K562 (cell line): ENCODE data around the gene ANKRD11.

Experiments used
- CBX5 ChIP-seq: IDR thresholded peaks from 2 replicates; pipeline ENCODE4 v1.6.1; 2014; ENCODE audit warnings: low read depth, borderline replicate concordance
- CHD4 ChIP-seq: fragments of 200-600 bp; sonication (generic); IDR thresholded peaks from 3 replicates; pipeline ENCODE4 v1.6.1; 2012; ENCODE audit warnings: low read depth, mild to moderate bottlenecking, mixed read lengths, low read length, inconsistent platforms; ENCODE audit not compliant: insufficient read depth, insufficient replicate concordance, poor library complexity, severe bottlenecking
- EP300 ChIP-seq: IDR thresholded peaks from 2 replicates; pipeline ENCODE4 v1.6.1; 2012; ENCODE audit warnings: low read length, improper control_type of control experiment
- EZH2 ChIP-seq: IDR thresholded peaks from 2 replicates; pipeline ENCODE4 v1.6.1; 2012; ENCODE audit warnings: low read depth, mild to moderate bottlenecking, inconsistent platforms, low read length, borderline replicate concordance
- FOXP4 ChIP-seq: sonication (generic); formaldehyde crosslinking; IDR thresholded peaks from 2 replicates; pipeline ENCODE4 v1.8.0; 2022; ENCODE audit warnings: mild to moderate bottlenecking, missing genetic modification reagents, borderline replicate concordance
- HNRNPLL ChIP-seq: fragments of 200-400 bp; formaldehyde crosslinking; IDR thresholded peaks from 2 replicates; pipeline ENCODE4 v1.6.1; 2017; ENCODE audit warnings: low read length, low read depth, mild to moderate bottlenecking; ENCODE audit not compliant: poor library complexity, severe bottlenecking
- RBBP5 ChIP-seq: fragments of 200-600 bp; sonication (generic); IDR thresholded peaks from 2 replicates; pipeline ENCODE4 v1.6.1; 2012; ENCODE audit warnings: borderline replicate concordance, mild to moderate bottlenecking, low read length, control low read depth, inconsistent platforms; ENCODE audit not compliant: insufficient read depth, poor library complexity, severe bottlenecking

DNA sequence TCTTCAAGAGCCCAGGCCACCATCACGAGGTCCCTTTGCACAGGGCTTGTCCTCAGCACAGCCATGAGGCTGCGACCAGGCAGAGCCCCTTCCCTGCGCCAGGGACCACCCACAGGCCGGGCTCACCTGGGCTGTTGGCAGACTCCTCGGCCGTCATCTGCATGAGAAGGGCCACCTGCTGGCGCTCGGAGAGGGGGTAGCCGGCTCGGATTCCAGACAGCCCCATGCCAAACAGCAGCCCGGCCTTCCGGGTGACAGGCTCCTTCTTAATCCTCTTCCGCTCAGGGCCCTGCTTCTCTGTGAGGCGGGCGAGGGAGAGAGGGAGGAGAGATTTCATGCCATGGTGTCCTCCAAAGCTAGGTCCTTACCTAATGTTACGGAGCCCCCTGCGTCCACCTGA, 199.5 kb downstream of the ANKRD11 start:
- TF ChIP-seq EZH2: no peak
- TF ChIP-seq FOXP4 (CRISPR knock-in tag): no peak
- TF ChIP-seq HNRNPLL: no peak
- TF ChIP-seq CBX5: no peak
- TF ChIP-seq RBBP5: no peak
- no peak for TF ChIP-seq CHD4
- TF ChIP-seq EP300: no peak
